Measurements from ENCODE around the gene MSH5. TPM values are rescaled to one million over a fixed set of nuclear protein-coding genes. Genes with fewer than 3 reads are reported as not detected.

MSH5 gene
- total RNA-seq, 1 experiment from 2014 or later, result 38.1 TPM

- no peak for TF ChIP-seq CTCF (IDR thresholded peaks at IDR 0.05)
- no peak for TF ChIP-seq REST (IDR thresholded peaks at IDR 0.05; ENCODE audit: insufficient read depth in 1 of 2, low read depth in 2 of 2, low read length in 1 of 2)
- TF ChIP-seq POLR2AphosphoS5 (IDR thresholded peaks at IDR 0.05; ENCODE audit: low read depth, low read length), result no peak
- no peak for TF ChIP-seq TCF7L2 (IDR thresholded peaks at IDR 0.05; ENCODE audit: low read depth, low read length)
- TF ChIP-seq SIN3A (IDR thresholded peaks at IDR 0.05; ENCODE audit: borderline replicate concordance, insufficient read depth, low read depth, low read length), result no peak
- POLR2A ChIA-PET, result interaction anchor here (0.6 kb wide), 1 partner anchor 80 kb away, joined by 3 read pairs; no protein-coding TSS in a partner anchor
- Histone ChIP-seq H3K36me3 (ENCODE audit: control insufficient read depth, insufficient read depth, low read length) (no peaks in the 10 kb centered on the region), H3K4me1 (ENCODE audit: control insufficient read depth, insufficient read depth, low read length) (peaks cover 8% of the 10 kb centered on the region; the same call in 1 of the 2 replicates), H3K4me3 (ENCODE audit: low read depth in 2 of 2, low read length in 2 of 2) (no peak overlapping the region), H3K27ac (ENCODE audit: low read length) (no peak overlapping the region), H3K9me3 (ENCODE audit: control insufficient read depth, insufficient read depth, low read depth, low read length) (no peaks in the 10 kb centered on the region), H3K27me3 (ENCODE audit: control insufficient read depth, insufficient read depth, low read length) (no peaks in the 10 kb centered on the region)
- in situ Hi-C loops (cut with HindIII; ENCODE audit: low pct_unique_long_range_greater_than_20kb, low sequenced_read_pairs) (no loop called here), intact Hi-C loops (cut with micrococcal nuclease; ENCODE audit: unreplicated experiment) (no loop called here)
- no peak for DNase-seq (ENCODE audit: low read depth, low spot score)
- CTCF ChIA-PET, result interaction anchor here (0.5 kb wide), 1 partner anchor 19 kb away, joined by 10 read pairs; no protein-coding TSS in a partner anchor
- BruUV-seq (replicated peaks), result no TSS peak
- no peak for ATAC-seq
Observed at GRCh38 chr6:31811645-31812044, 71.8 kb downstream of the MSH5 start.

Small RNA genes within 50 kb of the gene (microRNA-seq; reads per million reads assigned to microRNA genes)
- gene MIR4646 (ENCODE audit: unreplicated experiment), result 1.6 reads per million

Other genes with a start within 250 kb of the MSH5 start
- 72.1 TPM for gene MICB, start 241.9 kb upstream of the MSH5 start, total RNA-seq (2021; ENCODE audit: unreplicated experiment)
- gene MCCD1, start 211.0 kb upstream of the MSH5 start, total RNA-seq (2021; ENCODE audit: unreplicated experiment), result not detected
- gene DDX39B, start 198.0 kb upstream of the MSH5 start, total RNA-seq (2021; ENCODE audit: unreplicated experiment), result 401 TPM
- gene ATP6V1G2, start 193.4 kb upstream of the MSH5 start, total RNA-seq (2021; ENCODE audit: unreplicated experiment), result 0.98 TPM
- gene NFKBIL1, start 192.4 kb upstream of the MSH5 start, total RNA-seq (2021; ENCODE audit: unreplicated experiment), result 27.9 TPM
- 0.72 TPM for gene LTA, start 167.7 kb upstream of the MSH5 start, total RNA-seq (2021; ENCODE audit: unreplicated experiment)
- 0.64 TPM for gene TNF, start 164.4 kb upstream of the MSH5 start, total RNA-seq (2021; ENCODE audit: unreplicated experiment)
- 3.7 TPM for gene LTB, start 157.6 kb upstream of the MSH5 start, total RNA-seq (2021; ENCODE audit: unreplicated experiment)
- gene LST1, start 153.7 kb upstream of the MSH5 start, total RNA-seq (2021; ENCODE audit: unreplicated experiment), result not detected
- gene NCR3, start 147.0 kb upstream of the MSH5 start, total RNA-seq (2021; ENCODE audit: unreplicated experiment), result not detected
- gene AIF1, start 124.8 kb upstream of the MSH5 start, total RNA-seq (2021; ENCODE audit: unreplicated experiment), result 0.44 TPM
- gene PRRC2A, start 119.3 kb upstream of the MSH5 start, total RNA-seq (2021; ENCODE audit: unreplicated experiment), result 318 TPM
- 491 TPM for gene BAG6, start 87.3 kb upstream of the MSH5 start, total RNA-seq (2021; ENCODE audit: unreplicated experiment)
- gene APOM, start 84.1 kb upstream of the MSH5 start, total RNA-seq (2021; ENCODE audit: unreplicated experiment), result 1.8 TPM
- 22.4 TPM for gene C6orf47, start 79.2 kb upstream of the MSH5 start, total RNA-seq (2021; ENCODE audit: unreplicated experiment)
- gene GPANK1, start 75.0 kb upstream of the MSH5 start, total RNA-seq (2021; ENCODE audit: unreplicated experiment), result 18.3 TPM
- 219 TPM for gene CSNK2B, start 73.9 kb upstream of the MSH5 start, total RNA-seq (2021; ENCODE audit: unreplicated experiment)
- gene LY6G5B, start 70.0 kb upstream of the MSH5 start, total RNA-seq (2021; ENCODE audit: unreplicated experiment), result 21.2 TPM
- 0.62 TPM for gene LY6G5C, start 58.9 kb upstream of the MSH5 start, total RNA-seq (2021; ENCODE audit: unreplicated experiment)
- gene ABHD16A, start 36.7 kb upstream of the MSH5 start, total RNA-seq (2021; ENCODE audit: unreplicated experiment), result 47.2 TPM
- gene LY6G6F, start 33.1 kb upstream of the MSH5 start, total RNA-seq (2021; ENCODE audit: unreplicated experiment), result not detected
- gene LY6G6D, start 24.7 kb upstream of the MSH5 start, total RNA-seq (2021; ENCODE audit: unreplicated experiment), result not detected
- gene LY6G6C, start 18.3 kb upstream of the MSH5 start, total RNA-seq (2021; ENCODE audit: unreplicated experiment), result 0.23 TPM
- gene MPIG6B, start 16.6 kb upstream of the MSH5 start, total RNA-seq (2021; ENCODE audit: unreplicated experiment), result not detected
- gene DDAH2, start 10.7 kb upstream of the MSH5 start, total RNA-seq (2021; ENCODE audit: unreplicated experiment), result 104 TPM
- gene CLIC1, start 3.5 kb upstream of the MSH5 start, total RNA-seq (2021; ENCODE audit: unreplicated experiment), result 583 TPM
- gene SAPCD1, start 22.7 kb downstream of the MSH5 start, total RNA-seq (2021; ENCODE audit: unreplicated experiment), result 6.3 TPM
- 4.3 TPM for gene VWA7, start 37.3 kb downstream of the MSH5 start, total RNA-seq (2021; ENCODE audit: unreplicated experiment)
- 229 TPM for gene VARS1, start 55.7 kb downstream of the MSH5 start, total RNA-seq (2021; ENCODE audit: unreplicated experiment)
- 89.7 TPM for gene LSM2, start 67.0 kb downstream of the MSH5 start, total RNA-seq (2021; ENCODE audit: unreplicated experiment)
- gene HSPA1L, start 75.3 kb downstream of the MSH5 start, total RNA-seq (2021; ENCODE audit: unreplicated experiment), result 2.8 TPM
- 169 TPM for gene HSPA1A, start 75.5 kb downstream of the MSH5 start, total RNA-seq (2021; ENCODE audit: unreplicated experiment)
- 147 TPM for gene HSPA1B, start 87.7 kb downstream of the MSH5 start, total RNA-seq (2021; ENCODE audit: unreplicated experiment)
- gene NEU1, start 122.8 kb downstream of the MSH5 start, total RNA-seq (2021; ENCODE audit: unreplicated experiment), result 111 TPM
- gene SLC44A4, start 139.0 kb downstream of the MSH5 start, total RNA-seq (2021; ENCODE audit: unreplicated experiment), result 2.7 TPM
- 60.4 TPM for gene EHMT2, start 157.7 kb downstream of the MSH5 start, total RNA-seq (2021; ENCODE audit: unreplicated experiment)
- gene ZBTB12, start 162.1 kb downstream of the MSH5 start, total RNA-seq (2021; ENCODE audit: unreplicated experiment), result 9.4 TPM
- gene C2, start 187.7 kb downstream of the MSH5 start, total RNA-seq (2021; ENCODE audit: unreplicated experiment), result 1.0 TPM
- 5.6 TPM for gene CFB, start 206.1 kb downstream of the MSH5 start, total RNA-seq (2021; ENCODE audit: unreplicated experiment)
- gene NELFE, start 219.0 kb downstream of the MSH5 start, total RNA-seq (2021; ENCODE audit: unreplicated experiment), result 94.9 TPM
- 121 TPM for gene SKIC2, start 219.2 kb downstream of the MSH5 start, total RNA-seq (2021; ENCODE audit: unreplicated experiment)
- gene DXO, start 232.1 kb downstream of the MSH5 start, total RNA-seq (2021; ENCODE audit: unreplicated experiment), result 38.1 TPM
- 8.1 TPM for gene C4A, start 242.1 kb downstream of the MSH5 start, total RNA-seq (2021; ENCODE audit: unreplicated experiment)

Data from Panc1 (cell line).